Measurements from ENCODE around the gene DCXR.

- TF ChIP-seq, protein P1, sequence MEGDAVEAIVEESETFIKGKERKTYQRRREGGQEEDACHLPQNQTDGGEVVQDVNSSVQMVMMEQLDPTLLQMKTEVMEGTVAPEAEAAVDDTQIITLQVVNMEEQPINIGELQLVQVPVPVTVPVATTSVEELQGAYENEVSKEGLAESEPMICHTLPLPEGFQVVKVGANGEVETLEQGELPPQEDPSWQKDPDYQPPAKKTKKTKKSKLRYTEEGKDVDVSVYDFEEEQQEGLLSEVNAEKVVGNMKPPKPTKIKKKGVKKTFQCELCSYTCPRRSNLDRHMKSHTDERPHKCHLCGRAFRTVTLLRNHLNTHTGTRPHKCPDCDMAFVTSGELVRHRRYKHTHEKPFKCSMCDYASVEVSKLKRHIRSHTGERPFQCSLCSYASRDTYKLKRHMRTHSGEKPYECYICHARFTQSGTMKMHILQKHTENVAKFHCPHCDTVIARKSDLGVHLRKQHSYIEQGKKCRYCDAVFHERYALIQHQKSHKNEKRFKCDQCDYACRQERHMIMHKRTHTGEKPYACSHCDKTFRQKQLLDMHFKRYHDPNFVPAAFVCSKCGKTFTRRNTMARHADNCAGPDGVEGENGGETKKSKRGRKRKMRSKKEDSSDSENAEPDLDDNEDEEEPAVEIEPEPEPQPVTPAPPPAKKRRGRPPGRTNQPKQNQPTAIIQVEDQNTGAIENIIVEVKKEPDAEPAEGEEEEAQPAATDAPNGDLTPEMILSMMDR (IDR thresholded peaks at IDR 0.05): no peak
- TF ChIP-seq EZH2 (IDR thresholded peaks at IDR 0.05; ENCODE audit: borderline replicate concordance, insufficient read depth, low read depth, low read length, poor library complexity, severe bottlenecking): no peak
These were observed 8.1 kb downstream of the DCXR start for GRCh38 chr17:82029391-82029790.

All from B cell (primary cell).